ENCODE measurements around the gene PTPN14. TPM values are rescaled to one million over a fixed set of nuclear protein-coding genes. Genes with fewer than 3 reads are reported as not detected.

The PTPN14 gene
- polyA plus RNA-seq, 1 donor from 2014 or later: 0.07 TPM

GRCh38 chr1:214439352-214440119 is 111.9 kb downstream of the PTPN14 start:
- no peaks in the 10 kb centered on the region for H3K27me3 ChIP-seq (ENCODE audit: insufficient read depth, low read depth, low read length)
- H3K4me2 ChIP-seq (ENCODE audit: low read length): no peak overlapping the region
- no peaks in the 10 kb centered on the region for H3K36me3 ChIP-seq (ENCODE audit: insufficient read depth, low read length)
- H3K9ac ChIP-seq (ENCODE audit: low read length): no peak overlapping the region
- no peaks in the 10 kb centered on the region for H3K79me2 ChIP-seq (replicated peaks; ENCODE audit: insufficient read depth, low read length)
- TF ChIP-seq, protein P1, sequence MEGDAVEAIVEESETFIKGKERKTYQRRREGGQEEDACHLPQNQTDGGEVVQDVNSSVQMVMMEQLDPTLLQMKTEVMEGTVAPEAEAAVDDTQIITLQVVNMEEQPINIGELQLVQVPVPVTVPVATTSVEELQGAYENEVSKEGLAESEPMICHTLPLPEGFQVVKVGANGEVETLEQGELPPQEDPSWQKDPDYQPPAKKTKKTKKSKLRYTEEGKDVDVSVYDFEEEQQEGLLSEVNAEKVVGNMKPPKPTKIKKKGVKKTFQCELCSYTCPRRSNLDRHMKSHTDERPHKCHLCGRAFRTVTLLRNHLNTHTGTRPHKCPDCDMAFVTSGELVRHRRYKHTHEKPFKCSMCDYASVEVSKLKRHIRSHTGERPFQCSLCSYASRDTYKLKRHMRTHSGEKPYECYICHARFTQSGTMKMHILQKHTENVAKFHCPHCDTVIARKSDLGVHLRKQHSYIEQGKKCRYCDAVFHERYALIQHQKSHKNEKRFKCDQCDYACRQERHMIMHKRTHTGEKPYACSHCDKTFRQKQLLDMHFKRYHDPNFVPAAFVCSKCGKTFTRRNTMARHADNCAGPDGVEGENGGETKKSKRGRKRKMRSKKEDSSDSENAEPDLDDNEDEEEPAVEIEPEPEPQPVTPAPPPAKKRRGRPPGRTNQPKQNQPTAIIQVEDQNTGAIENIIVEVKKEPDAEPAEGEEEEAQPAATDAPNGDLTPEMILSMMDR (IDR thresholded peaks at IDR 0.05; ENCODE audit: poor library complexity, severe bottlenecking): no peak
- TF ChIP-seq RAD21 (conservative IDR thresholded peaks at IDR 0.05) (no peak), SMC3 (conservative IDR thresholded peaks at IDR 0.05; ENCODE audit: poor library complexity) (no peak)
- no peak overlapping the region for H2AFZ ChIP-seq (ENCODE audit: low read depth, low read length)
- H3F3A ChIP-seq (ENCODE audit: insufficient read depth, low read length, poor library complexity, severe bottlenecking): no peaks in the 10 kb centered on the region
- no peak overlapping the region for H3K4me3 ChIP-seq (ENCODE audit: low read length)
- no peaks in the 10 kb centered on the region for H3K9me3 ChIP-seq (ENCODE audit: low read length)
- H3K27ac ChIP-seq (ENCODE audit: low read length): no peak overlapping the region
- no peaks in the 10 kb centered on the region for H4K20me1 ChIP-seq (ENCODE audit: insufficient read depth)
- H3K9me2 ChIP-seq (ENCODE audit: insufficient read depth, low read length): no peaks in the 10 kb centered on the region

- Histone ChIP-seq H3K36me3 (ENCODE audit: insufficient read depth, low read length) (no peaks in the 10 kb centered on the region), H3K79me2 (replicated peaks; ENCODE audit: insufficient read depth, low read length) (no peaks in the 10 kb centered on the region), H3K9me3 (ENCODE audit: low read length) (no peaks in the 10 kb centered on the region), H3K9me2 (ENCODE audit: insufficient read depth, low read length) (no peaks in the 10 kb centered on the region), H4K20me1 (ENCODE audit: insufficient read depth) (no peaks in the 10 kb centered on the region), H3K9ac (ENCODE audit: low read length) (no peak overlapping the region), H3K4me3 (ENCODE audit: low read length) (no peak overlapping the region), H2AFZ (ENCODE audit: low read depth, low read length) (no peak overlapping the region), H3K4me2 (ENCODE audit: low read length) (no peak overlapping the region), H3F3A (ENCODE audit: insufficient read depth, low read length, poor library complexity, severe bottlenecking) (no peaks in the 10 kb centered on the region), H3K27me3 (ENCODE audit: insufficient read depth, low read depth, low read length) (no peaks in the 10 kb centered on the region), H3K27ac (ENCODE audit: low read length) (no peak overlapping the region)
- no peak for TF ChIP-seq EZH2 (IDR thresholded peaks at IDR 0.05; ENCODE audit: borderline replicate concordance, insufficient read depth, low read length, poor library complexity, severe bottlenecking)
- TF ChIP-seq TAF1 (IDR thresholded peaks at IDR 0.05; ENCODE audit: low read depth): no peak
- no peak for TF ChIP-seq RAD21 (conservative IDR thresholded peaks at IDR 0.05)
- no peak for TF ChIP-seq MXI1 (conservative IDR thresholded peaks at IDR 0.05; ENCODE audit: poor library complexity, severe bottlenecking)
- TF ChIP-seq, protein P1 (IDR thresholded peaks at IDR 0.05; ENCODE audit: poor library complexity, severe bottlenecking): no peak
- no peak for TF ChIP-seq POLR2AphosphoS5 (IDR thresholded peaks at IDR 0.05)
- TF ChIP-seq EP300 (conservative IDR thresholded peaks at IDR 0.05; ENCODE audit: poor library complexity, severe bottlenecking): no peak
- no peak for TF ChIP-seq SMC3 (conservative IDR thresholded peaks at IDR 0.05; ENCODE audit: poor library complexity)
- TF ChIP-seq, protein P2, sequence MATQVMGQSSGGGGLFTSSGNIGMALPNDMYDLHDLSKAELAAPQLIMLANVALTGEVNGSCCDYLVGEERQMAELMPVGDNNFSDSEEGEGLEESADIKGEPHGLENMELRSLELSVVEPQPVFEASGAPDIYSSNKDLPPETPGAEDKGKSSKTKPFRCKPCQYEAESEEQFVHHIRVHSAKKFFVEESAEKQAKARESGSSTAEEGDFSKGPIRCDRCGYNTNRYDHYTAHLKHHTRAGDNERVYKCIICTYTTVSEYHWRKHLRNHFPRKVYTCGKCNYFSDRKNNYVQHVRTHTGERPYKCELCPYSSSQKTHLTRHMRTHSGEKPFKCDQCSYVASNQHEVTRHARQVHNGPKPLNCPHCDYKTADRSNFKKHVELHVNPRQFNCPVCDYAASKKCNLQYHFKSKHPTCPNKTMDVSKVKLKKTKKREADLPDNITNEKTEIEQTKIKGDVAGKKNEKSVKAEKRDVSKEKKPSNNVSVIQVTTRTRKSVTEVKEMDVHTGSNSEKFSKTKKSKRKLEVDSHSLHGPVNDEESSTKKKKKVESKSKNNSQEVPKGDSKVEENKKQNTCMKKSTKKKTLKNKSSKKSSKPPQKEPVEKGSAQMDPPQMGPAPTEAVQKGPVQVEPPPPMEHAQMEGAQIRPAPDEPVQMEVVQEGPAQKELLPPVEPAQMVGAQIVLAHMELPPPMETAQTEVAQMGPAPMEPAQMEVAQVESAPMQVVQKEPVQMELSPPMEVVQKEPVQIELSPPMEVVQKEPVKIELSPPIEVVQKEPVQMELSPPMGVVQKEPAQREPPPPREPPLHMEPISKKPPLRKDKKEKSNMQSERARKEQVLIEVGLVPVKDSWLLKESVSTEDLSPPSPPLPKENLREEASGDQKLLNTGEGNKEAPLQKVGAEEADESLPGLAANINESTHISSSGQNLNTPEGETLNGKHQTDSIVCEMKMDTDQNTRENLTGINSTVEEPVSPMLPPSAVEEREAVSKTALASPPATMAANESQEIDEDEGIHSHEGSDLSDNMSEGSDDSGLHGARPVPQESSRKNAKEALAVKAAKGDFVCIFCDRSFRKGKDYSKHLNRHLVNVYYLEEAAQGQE (IDR thresholded peaks at IDR 0.05; ENCODE audit: borderline replicate concordance): no peak
These were observed 112.9 kb downstream of the PTPN14 start for GRCh38 chr1:214438530-214438929.

All from neural cell (in vitro differentiated cells).